ENCODE results near the gene TNFSF15.

Gene TNFSF15

GRCh38 chr9:114824110-114824509 lies 18.3 kb upstream of the TNFSF15 start:
- no peak for DNase-seq

DNA sequence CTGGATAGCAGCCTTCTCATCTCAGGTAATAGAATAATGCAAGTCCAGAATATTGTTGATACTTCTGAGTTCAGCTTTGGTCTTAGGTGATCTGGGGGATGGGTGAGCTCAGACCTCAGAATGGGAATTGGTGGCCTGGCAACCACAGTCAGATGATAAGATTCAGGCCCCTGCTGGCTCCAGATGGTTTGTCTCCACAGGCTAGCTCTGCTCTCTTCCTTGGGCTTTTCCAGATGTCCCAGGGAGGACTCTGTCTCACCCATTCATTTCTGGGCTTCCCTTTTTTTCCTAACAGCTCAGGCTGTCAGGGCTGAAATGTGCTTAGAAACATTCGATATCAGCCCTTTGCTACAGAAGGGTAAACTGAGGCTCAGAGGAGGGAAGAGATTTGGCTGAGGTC lies 17.6 kb upstream of the TNFSF15 start:
- no peak for DNase-seq

GRCh38 chr9:114822708-114823107 lies 16.9 kb upstream of the TNFSF15 start:
- no peak for DNase-seq

DNA sequence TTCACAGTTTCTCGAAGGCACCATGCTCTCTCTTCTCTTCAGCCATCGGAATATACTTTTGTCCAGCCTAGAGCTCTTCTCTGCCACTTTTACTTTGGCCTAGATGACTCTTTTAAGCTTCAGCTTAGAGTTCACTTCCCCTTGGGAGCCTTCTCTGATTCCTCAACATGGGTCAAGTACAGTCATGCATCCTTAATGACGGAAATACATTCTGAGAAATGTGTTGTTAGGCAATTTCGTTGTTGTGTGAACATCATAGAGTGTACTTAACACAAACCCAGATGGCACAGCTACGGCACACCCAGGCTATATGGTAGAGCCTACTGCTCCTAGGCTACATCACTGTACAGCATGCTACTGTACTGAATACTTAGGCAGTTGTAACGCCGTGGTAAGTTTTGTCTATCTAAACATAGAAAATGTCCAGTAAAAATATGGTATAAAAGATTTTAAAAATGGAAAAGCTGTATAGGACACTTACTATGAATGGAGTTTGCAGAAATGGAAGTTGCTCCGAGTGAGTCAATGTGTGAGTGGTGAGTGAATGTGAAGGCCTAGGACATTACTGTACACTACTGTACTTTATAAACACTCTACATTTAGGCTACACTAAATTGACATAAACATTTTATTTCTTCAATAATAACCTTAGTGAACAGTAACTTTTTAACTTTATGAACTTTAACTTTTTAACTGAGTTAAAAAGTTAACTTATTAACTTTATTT lies 15.1 kb upstream of the TNFSF15 start:
- no peak for DNase-seq

DNA sequence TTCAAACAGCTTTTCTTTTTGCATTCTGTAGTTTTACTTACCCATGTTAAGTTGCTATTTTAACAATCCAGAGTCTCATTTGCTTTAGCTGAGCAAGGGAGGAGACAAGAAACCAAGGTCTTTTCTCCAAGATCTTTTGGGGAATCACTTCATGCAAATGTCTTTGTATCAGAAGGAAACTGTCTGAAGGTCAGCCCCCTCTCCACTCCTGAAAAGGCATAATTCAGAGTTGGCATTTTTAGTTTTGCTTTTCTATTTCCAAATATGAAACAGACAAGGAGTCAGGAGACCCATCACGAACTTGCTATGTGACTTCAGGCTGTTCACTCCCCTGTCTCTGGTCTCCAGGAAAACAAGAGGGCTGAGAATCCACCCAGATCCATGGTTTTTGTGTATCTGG lies 12.3 kb upstream of the TNFSF15 start:
- DNase-seq = no peak

DNA sequence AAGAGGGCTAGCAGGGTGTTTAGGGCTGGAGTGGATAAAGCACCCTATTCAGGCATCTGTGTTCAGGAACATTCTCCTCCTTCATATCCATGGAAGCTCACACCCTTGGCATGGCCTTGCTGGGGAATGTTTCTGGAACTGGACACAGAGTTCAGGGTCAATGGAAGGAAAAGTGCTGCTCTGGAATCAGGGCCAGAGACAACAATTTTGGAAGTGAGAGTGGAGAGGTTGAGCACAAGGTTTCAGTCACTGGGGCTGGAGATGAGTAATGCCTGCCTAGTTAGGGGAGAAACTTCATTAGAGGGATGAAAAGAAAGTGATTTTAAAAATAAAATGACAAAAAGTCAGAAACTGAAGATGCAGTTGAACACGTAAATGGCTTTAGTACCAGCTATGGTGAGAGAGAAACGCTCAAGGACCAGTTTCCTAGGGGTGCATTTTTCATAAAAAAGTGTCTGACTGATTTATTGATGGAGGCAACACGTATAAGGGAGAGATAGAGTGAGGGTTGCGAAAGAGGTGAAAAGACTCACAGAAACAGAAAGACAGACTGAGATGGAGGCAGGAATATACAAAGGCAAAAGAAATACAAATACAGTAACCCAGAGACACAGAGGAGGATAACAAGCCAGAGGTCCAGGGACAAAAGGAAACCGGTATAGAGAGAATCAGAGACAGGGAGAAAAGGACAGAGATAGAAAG lies 8.0 kb upstream of the TNFSF15 start:
- DNase-seq = no peak

GRCh38 chr9:114811966-114812636 lies 6.3 kb upstream of the TNFSF15 start:
- DNase-seq = no peak

DNA sequence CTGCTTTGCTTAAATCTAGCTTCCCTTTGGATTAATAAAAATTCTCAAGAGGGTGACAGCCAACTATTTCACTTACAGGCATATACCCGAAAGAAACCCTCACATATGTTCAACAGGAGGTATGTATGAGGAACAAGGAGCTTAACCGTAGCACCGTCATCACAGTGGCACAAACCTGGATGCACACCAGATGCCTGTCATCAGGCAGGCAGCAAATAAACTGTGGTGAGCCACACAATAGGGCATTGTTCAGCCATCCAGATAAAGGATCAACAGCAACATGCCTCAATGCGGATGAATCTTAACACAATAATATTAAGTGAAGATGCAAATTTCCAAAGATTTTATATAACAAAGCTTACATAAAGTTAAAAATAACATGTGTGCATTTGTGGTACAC lies 5.5 kb upstream of the TNFSF15 start:
- DNase-seq = no peak

- no peak for DNase-seq
These were observed 4.8 kb upstream of the TNFSF15 start for GRCh38 chr9:114810614-114811013.

GRCh38 chr9:114806526-114806900 lies 674 bp upstream of the TNFSF15 start:
- no peak for DNase-seq

DNA sequence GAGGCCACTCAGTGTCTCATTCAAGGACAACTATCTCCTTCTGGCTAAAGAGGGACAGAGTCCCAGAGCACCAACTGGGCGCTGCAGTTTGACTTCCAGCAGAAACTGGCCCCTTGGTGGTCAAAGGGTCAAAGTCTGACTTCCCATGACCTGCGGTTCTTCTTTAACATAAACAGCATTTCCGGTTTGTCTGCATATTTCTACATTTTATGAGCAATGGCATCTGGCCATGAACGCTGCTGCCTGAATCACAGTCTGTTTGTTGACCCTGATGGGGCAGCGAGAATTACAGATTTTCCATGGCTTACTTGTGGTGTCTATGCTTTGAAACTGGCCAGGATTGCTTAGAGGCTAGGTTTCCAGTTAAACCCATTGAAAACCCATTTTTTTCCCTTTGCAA lies 1.3 kb downstream of the TNFSF15 start:
- no peak for DNase-seq

- no peak for DNase-seq
These were observed 2.2 kb downstream of the TNFSF15 start for GRCh38 chr9:114803479-114804265.

- no peak for DNase-seq
These were observed 5.9 kb downstream of the TNFSF15 start for GRCh38 chr9:114799925-114800324.

- no peak for DNase-seq
These were observed 6.4 kb downstream of the TNFSF15 start for GRCh38 chr9:114799441-114799840.

- DNase-seq = no peak
These were observed 6.9 kb downstream of the TNFSF15 start for GRCh38 chr9:114798780-114799427.

- DNase-seq = no peak
These were observed 7.7 kb downstream of the TNFSF15 start for GRCh38 chr9:114798101-114798500.

- no peak for DNase-seq
These were observed 13.4 kb downstream of the TNFSF15 start for GRCh38 chr9:114792396-114792795.

DNA sequence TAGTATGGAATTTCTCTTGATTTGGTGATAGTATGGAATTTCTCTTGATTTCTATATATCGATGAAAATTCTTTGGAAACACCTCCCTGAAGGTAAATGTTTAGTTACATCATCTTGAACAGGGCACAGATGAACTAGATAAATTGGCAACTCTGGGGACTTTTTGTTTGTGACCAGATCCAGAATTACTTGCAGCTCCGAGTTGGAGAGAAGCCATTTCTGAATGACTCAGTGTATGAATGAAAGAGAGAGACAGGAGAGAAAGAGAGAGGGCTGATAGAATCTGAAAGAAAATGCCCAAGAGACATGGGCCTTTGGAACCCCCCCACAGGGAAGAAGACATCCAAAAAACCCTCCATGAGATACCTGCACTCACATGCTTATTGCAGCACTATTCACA lies 14.1 kb downstream of the TNFSF15 start:
- DNase-seq = no peak

- no peak for DNase-seq
These were observed 14.5 kb downstream of the TNFSF15 start for GRCh38 chr9:114791312-114791711.

GRCh38 chr9:114790521-114790920 lies 15.3 kb downstream of the TNFSF15 start:
- no peak for DNase-seq

DNA sequence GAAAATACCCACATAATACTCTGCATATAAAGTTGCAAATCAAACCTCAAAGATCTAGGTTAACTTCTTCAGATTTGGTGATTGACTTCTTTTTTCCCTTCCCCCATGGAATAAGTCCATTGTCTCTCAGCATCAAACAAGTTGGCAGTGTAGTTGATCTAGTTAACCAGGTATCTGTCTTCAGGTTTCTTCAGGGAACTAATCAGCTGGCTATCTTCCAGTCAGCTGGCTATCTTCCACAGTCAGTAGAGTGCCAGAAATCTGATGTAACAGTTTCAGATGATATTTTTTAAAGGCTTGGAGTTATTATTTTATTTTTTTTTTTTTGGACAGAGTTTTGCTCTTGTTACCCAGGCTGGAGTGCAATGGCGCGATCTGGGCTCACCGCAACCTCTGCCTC lies 16.8 kb downstream of the TNFSF15 start:
- DNase-seq = no peak

GRCh38 chr9:114787781-114788498 lies 17.9 kb downstream of the TNFSF15 start:
- DNase-seq = no peak
